HEK293 (cell line): ENCODE results near the gene WDR38.

Experiments
- ATF2 ChIP-seq: fragments of 450-650 bp; formaldehyde crosslinking; IDR thresholded peaks from 2 replicates; pipeline ENCODE4 v1.5.1; 2016; ENCODE audit warnings: missing biosample characterization, missing genetic modification characterization, low read depth
- BCL11A ChIP-seq: fragments of 450-650 bp; formaldehyde crosslinking; IDR thresholded peaks from 2 replicates; pipeline ENCODE4 v1.5.1; 2016; ENCODE audit warnings: low read depth, missing biosample characterization, missing genetic modification characterization
- INSM2 ChIP-seq: fragments of 450-650 bp; formaldehyde crosslinking; IDR thresholded peaks from 2 replicates; pipeline ENCODE4 v1.5.1; 2016; ENCODE audit warnings: missing biosample characterization, missing genetic modification characterization
- KLF10 ChIP-seq: fragments of 450-650 bp; IDR thresholded peaks from 2 replicates; pipeline ENCODE4 v1.5.1; 2018; ENCODE audit warnings: missing biosample characterization, mild to moderate bottlenecking, missing genetic modification characterization
- KLF8 ChIP-seq: fragments of 450-650 bp; formaldehyde crosslinking; IDR thresholded peaks from 2 replicates; pipeline ENCODE4 v1.5.1; 2016; ENCODE audit warnings: missing biosample characterization, missing genetic modification characterization
- OSR2 ChIP-seq: fragments of 450-650 bp; formaldehyde crosslinking; IDR thresholded peaks from 2 replicates; pipeline ENCODE4 v1.5.1; 2016; ENCODE audit warnings: missing biosample characterization, missing genetic modification characterization
- PATZ1 ChIP-seq: fragments of 450-650 bp; formaldehyde crosslinking; IDR thresholded peaks from 2 replicates; pipeline ENCODE4 v1.5.1; 2016; ENCODE audit warnings: missing biosample characterization, missing genetic modification characterization
- TRIM28 ChIP-seq: IDR thresholded peaks from 2 replicates; pipeline ENCODE4 v1.6.1; 2011; ENCODE audit warnings: low read length, control low read depth, borderline replicate concordance
- YY1 ChIP-seq: fragments of 450-650 bp; formaldehyde crosslinking; IDR thresholded peaks from 2 replicates; pipeline ENCODE4 v1.5.1; 2018; ENCODE audit warnings: missing biosample characterization, missing genetic modification characterization
- ZBTB20 ChIP-seq: fragments of 450-650 bp; formaldehyde crosslinking; IDR thresholded peaks from 2 replicates; pipeline ENCODE4 v1.5.1; 2016; ENCODE audit warnings: missing biosample characterization, missing genetic modification characterization
- ZFP37 ChIP-seq: fragments of 450-650 bp; formaldehyde crosslinking; IDR thresholded peaks from 2 replicates; pipeline ENCODE4 v1.5.1; 2016; ENCODE audit warnings: missing biosample characterization, missing genetic modification characterization
- ZNF148 ChIP-seq: fragments of 450-650 bp; formaldehyde crosslinking; IDR thresholded peaks from 2 replicates; pipeline ENCODE4 v1.5.0; 2017; ENCODE audit warnings: missing biosample characterization, missing genetic modification characterization, borderline replicate concordance
- ZNF221 ChIP-seq: fragments of 450-650 bp; formaldehyde crosslinking; IDR thresholded peaks from 2 replicates; pipeline ENCODE4 v1.5.1; 2017; ENCODE audit warnings: missing biosample characterization, missing genetic modification characterization, borderline replicate concordance
- ZNF324 ChIP-seq: fragments of 450-650 bp; formaldehyde crosslinking; IDR thresholded peaks from 2 replicates; pipeline ENCODE4 v1.5.1; 2016; ENCODE audit warnings: missing biosample characterization, missing genetic modification characterization
- ZNF350 ChIP-seq: fragments of 450-650 bp; formaldehyde crosslinking; IDR thresholded peaks from 2 replicates; pipeline ENCODE4 v1.5.0; 2017; ENCODE audit warnings: missing biosample characterization, mild to moderate bottlenecking, missing genetic modification characterization
- ZNF394 ChIP-seq: fragments of 450-650 bp; formaldehyde crosslinking; IDR thresholded peaks from 2 replicates; pipeline ENCODE4 v1.5.1; 2016; ENCODE audit warnings: missing biosample characterization, missing genetic modification characterization, mild to moderate bottlenecking, moderate library complexity, borderline replicate concordance
- ZNF473 ChIP-seq: fragments of 450-650 bp; formaldehyde crosslinking; IDR thresholded peaks from 2 replicates; pipeline ENCODE4 v1.5.1; 2017; ENCODE audit warnings: missing biosample characterization, missing genetic modification characterization
- ZNF580 ChIP-seq: fragments of 450-650 bp; formaldehyde crosslinking; IDR thresholded peaks from 2 replicates; pipeline ENCODE4 v1.5.1; 2016; ENCODE audit warnings: missing biosample characterization, missing genetic modification characterization
- ZNF623 ChIP-seq: fragments of 450-650 bp; formaldehyde crosslinking; IDR thresholded peaks from 2 replicates; pipeline ENCODE4 v1.5.1; 2016; ENCODE audit warnings: missing biosample characterization, missing genetic modification characterization
- ZNF645 ChIP-seq: fragments of 450-650 bp; formaldehyde crosslinking; IDR thresholded peaks from 2 replicates; pipeline ENCODE4; 2016; ENCODE audit warnings: missing biosample characterization, missing genetic modification characterization
- ZNF664 ChIP-seq: fragments of 450-650 bp; formaldehyde crosslinking; IDR thresholded peaks from 2 replicates; pipeline ENCODE4 v1.5.1; 2016; ENCODE audit warnings: missing biosample characterization, missing genetic modification characterization
- ZNF692 ChIP-seq: fragments of 450-650 bp; formaldehyde crosslinking; IDR thresholded peaks from 2 replicates; pipeline ENCODE4 v1.5.1; 2016; ENCODE audit warnings: missing biosample characterization, missing genetic modification characterization
- ZNF701 ChIP-seq: fragments of 450-650 bp; formaldehyde crosslinking; IDR thresholded peaks from 2 replicates; pipeline ENCODE4 v1.5.1; 2016; ENCODE audit warnings: missing biosample characterization, missing genetic modification characterization
- ZNF776 ChIP-seq: fragments of 450-650 bp; formaldehyde crosslinking; IDR thresholded peaks from 2 replicates; pipeline ENCODE4 v1.5.0; 2017; ENCODE audit warnings: missing biosample characterization, missing genetic modification characterization, borderline replicate concordance
- ZNF791 ChIP-seq: fragments of 450-650 bp; formaldehyde crosslinking; IDR thresholded peaks from 2 replicates; pipeline ENCODE4 v1.5.1; 2016; ENCODE audit warnings: missing biosample characterization, missing genetic modification characterization
- ZNF792 ChIP-seq: fragments of 450-650 bp; formaldehyde crosslinking; IDR thresholded peaks from 2 replicates; pipeline ENCODE4 v1.5.1; 2016; ENCODE audit warnings: missing biosample characterization, missing genetic modification characterization
- ZSCAN4 ChIP-seq: fragments of 450-650 bp; formaldehyde crosslinking; IDR thresholded peaks from 2 replicates; pipeline ENCODE4 v1.5.1; 2017; ENCODE audit warnings: missing biosample characterization, missing genetic modification characterization

WDR38 gene

GRCh38 chr9:124861342-124862229 is 8.3 kb downstream of the WDR38 start, which contains the start of the genes ARPC5L and RPL35 (continued):
- TF ChIP-seq ZNF645 (tag by site-specific recombination) (no peak), KLF10 (tag by site-specific recombination) (0 out of 2 replicates have a peak, but pooled peaks have one; percentile 38), ZNF580 (tag by site-specific recombination) (0 out of 2 replicates have a peak, but pooled peaks have one; percentile 19), TRIM28 (no peak), KLF8 (tag by site-specific recombination) (peak; percentile 89), ZNF791 (tag by site-specific recombination) (no peak), ZSCAN4 (tag by site-specific recombination) (no peak), ZNF394 (tag by site-specific recombination) (peak; percentile 55; the same call in 1 of the 2 replicates), ZNF148 (no peak), ATF2 (tag by site-specific recombination) (no peak), ZNF692 (tag by site-specific recombination) (peak; percentile 22; the same call in 1 of the 2 replicates), PATZ1 (no peak; the same call in 1 of the 2 replicates), ZNF473 (tag by site-specific recombination) (no peak), ZFP37 (tag by site-specific recombination) (0 out of 2 replicates have a peak, but pooled peaks have one; percentile 59), ZNF701 (no peak), ZNF664 (tag by site-specific recombination) (no peak), BCL11A (tag by site-specific recombination) (no peak), ZBTB20 (0 out of 2 replicates have a peak, but pooled peaks have one; percentile 62), ZNF324 (tag by site-specific recombination) (0 out of 2 replicates have a peak, but pooled peaks have one; percentile 38), ZNF350 (tag by site-specific recombination) (no peak), ZNF792 (no peak), INSM2 (tag by site-specific recombination) (no peak), ZNF776 (tag by site-specific recombination) (no peak), YY1 (peak; percentile 73), ZNF221 (tag by site-specific recombination) (no peak), OSR2 (tag by site-specific recombination) (0 out of 2 replicates have a peak, but pooled peaks have one; percentile 2), ZNF623 (tag by site-specific recombination) (no peak)
